Measurements from ENCODE around the gene CDCP1.

Gene CDCP1

DNA sequence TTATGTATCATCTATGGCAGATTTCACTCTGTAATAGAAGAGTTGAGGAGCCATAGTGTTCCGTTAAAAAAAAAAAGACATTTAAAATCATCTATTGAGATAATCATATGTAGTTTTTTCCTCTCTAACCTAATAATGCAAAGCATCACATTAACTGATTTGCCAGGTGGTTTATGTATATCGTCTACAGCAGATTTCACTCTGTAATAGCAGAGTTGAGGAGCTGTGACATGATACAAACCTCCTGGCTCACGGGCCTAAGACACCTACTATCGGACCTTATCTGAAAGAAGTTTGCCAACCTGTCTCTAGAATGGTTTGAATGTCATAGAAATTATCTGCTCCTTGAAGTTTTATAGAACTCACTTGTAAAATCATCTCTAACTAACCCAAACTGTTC, 29.8 kb downstream of the CDCP1 start:
- H3K4me3 ChIP-seq (ENCODE audit: low read depth, low read length): no peak overlapping the region
- DNase-seq (ENCODE audit: low read depth): no peak
- TF ChIP-seq CTCF (IDR thresholded peaks at IDR 0.05; ENCODE audit: insufficient read depth, low read depth, low read length, missing control alignments): no peak

DNA sequence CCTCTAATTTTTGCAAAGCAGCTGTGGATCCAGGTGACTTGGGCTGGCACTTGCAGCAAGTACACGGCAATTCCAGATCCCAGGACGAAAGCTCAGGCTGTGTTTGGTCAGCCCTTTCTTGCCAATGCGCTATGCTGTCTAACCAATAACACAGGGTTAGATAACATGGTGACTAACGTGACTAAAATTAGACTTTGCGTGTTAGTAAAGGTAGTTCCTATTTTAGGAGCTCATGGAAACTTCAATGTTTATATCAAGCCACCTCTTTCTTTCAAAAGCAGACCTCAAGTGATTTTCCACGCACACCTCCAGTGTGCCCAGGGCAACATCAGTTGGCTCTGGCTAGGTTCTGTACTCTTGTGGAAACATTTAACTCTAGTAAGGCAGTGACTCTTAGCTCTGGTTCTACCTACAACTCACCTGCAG, 32.5 kb downstream of the CDCP1 start:
- peak; percentile 3 for DNase-seq (ENCODE audit: low read depth)
- TF ChIP-seq CTCF (IDR thresholded peaks at IDR 0.05; ENCODE audit: insufficient read depth, low read depth, low read length, missing control alignments): no peak
- no peak overlapping the region for H3K4me3 ChIP-seq (ENCODE audit: low read depth, low read length)

DNA sequence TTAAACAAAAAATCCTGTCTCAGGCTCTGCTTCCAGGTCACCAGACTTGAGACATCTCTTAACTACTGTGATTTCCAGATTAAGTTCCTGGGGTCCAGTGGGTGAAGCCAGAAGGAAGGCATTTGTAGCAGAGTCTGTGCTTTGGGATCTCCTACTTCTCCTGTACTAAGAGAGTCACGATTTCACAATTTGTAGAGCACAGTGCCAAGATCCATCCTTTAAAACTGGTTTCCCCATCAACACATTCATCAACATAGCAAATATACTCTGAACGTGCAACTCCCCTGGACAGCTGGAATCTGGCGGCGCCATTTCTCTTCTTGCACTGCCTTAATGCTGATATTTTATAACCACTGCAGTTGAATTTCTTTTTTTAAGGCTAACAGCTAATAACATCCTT, 33.2 kb downstream of the CDCP1 start:
- TF ChIP-seq CTCF (IDR thresholded peaks at IDR 0.05; ENCODE audit: insufficient read depth, low read depth, low read length, missing control alignments): no peak
- no peak for DNase-seq (ENCODE audit: low read depth)
- no peak overlapping the region for H3K4me3 ChIP-seq (ENCODE audit: low read depth, low read length)

DNA sequence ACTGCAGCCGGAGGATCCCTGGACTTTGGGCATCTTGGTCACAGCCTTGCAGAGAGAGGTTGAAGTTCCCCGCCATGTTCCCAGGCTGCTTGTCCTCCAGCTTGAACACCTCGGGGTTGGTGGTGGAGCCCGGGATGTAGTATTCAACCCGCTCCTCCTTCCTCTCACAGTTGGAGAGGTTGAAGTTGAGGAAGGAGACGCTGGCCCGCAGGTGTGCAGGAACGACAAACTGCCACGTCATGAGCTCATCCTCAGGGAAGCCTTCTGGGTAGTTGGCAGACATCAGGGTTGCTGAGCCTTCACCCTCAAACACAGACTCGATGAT, 35.7 kb downstream of the CDCP1 start:
- no peak for DNase-seq (ENCODE audit: low read depth)
- no peak for TF ChIP-seq CTCF (IDR thresholded peaks at IDR 0.05; ENCODE audit: insufficient read depth, low read depth, low read length, missing control alignments)
- H3K4me3 ChIP-seq (ENCODE audit: low read depth, low read length): no peak overlapping the region

DNA sequence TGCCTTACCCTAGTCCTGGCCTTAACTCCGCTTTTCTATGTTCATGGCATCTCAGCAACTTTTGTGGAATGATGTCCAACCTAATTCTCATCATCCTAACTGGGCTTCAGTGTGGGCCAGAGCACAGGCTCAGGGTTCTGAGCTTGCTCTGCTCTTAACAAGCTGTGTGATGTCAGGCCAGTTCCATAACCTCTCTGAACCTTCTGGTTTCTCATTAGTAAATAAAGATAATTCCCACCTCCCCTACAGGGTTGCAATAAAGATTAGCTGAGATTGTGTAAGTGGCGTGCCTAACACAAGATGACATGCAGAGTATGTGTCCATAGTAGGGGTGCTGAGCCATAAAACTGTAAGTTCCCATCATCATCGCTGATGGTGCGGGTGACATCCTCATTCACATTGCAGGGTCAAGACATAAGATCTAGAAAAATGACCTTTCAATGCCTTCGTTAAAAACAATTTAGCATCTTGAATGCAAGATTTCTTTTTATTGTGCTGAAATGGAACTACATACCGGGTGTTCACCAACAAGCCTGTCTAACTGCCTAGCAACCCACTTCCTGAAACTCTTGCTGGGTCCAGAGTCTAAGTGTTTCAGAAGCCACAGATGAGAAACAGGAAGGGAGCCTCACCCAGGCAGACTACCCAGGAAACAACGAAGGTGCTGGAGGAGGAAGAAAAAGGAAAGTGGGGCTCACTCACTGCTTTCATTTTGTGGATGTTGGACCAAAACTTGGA, 36.2 kb downstream of the CDCP1 start:
- DNase-seq (ENCODE audit: low read depth): peak; percentile 55
- no peak for TF ChIP-seq CTCF (IDR thresholded peaks at IDR 0.05; ENCODE audit: insufficient read depth, low read depth, low read length, missing control alignments)
- H3K4me3 ChIP-seq (ENCODE audit: low read depth, low read length): no peak overlapping the region

DNA sequence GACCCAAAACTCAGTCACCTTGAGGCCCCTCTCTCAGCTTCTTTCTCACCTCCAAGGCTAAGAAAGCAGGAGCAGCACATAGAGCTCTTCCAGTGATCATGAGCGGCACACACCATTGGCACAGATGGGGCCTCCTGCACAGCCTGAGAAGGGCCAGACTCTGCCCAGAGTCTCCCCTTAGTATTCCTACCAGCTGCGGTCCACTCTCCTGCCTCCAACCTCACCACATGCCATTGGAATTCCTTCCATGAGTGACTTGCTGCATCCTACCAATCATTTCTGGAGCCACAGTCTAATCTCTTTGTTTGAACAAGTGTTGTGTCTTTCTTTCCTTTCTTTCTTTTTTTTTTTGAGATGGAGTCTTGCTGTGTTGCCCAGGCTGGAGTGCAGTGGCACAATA, 39.3 kb downstream of the CDCP1 start:
- H3K4me3 ChIP-seq (ENCODE audit: low read depth, low read length): no peak overlapping the region
- no peak for TF ChIP-seq CTCF (IDR thresholded peaks at IDR 0.05; ENCODE audit: insufficient read depth, low read depth, low read length, missing control alignments)
- no peak for DNase-seq (ENCODE audit: low read depth)
